ENCODE measurements around the gene REXO1.

Gene REXO1

GRCh38 chr19:1828279-1829238, 19.7 kb downstream of the REXO1 start:
- DNase-seq: no peak

- no peak for DNase-seq
These were observed 20.6 kb downstream of the REXO1 start for GRCh38 chr19:1827566-1828278.

- peak; percentile 38 for DNase-seq
These were observed 21.4 kb downstream of the REXO1 start for GRCh38 chr19:1826557-1827521.

GRCh38 chr19:1825909-1826556, 22.2 kb downstream of the REXO1 start:
- DNase-seq: peak; percentile 95

GRCh38 chr19:1824252-1824622, 24.0 kb downstream of the REXO1 start:
- no peak for DNase-seq

- DNase-seq: no peak
These were observed 24.6 kb downstream of the REXO1 start for GRCh38 chr19:1823539-1824251.

GRCh38 chr19:1823020-1823419, 25.3 kb downstream of the REXO1 start:
- no peak for DNase-seq

GRCh38 chr19:1822210-1822609, 26.1 kb downstream of the REXO1 start:
- DNase-seq: no peak

- peak; percentile 80 for DNase-seq
These were observed 28.7 kb downstream of the REXO1 start for GRCh38 chr19:1819341-1820255.

GRCh38 chr19:1818549-1819195, 29.6 kb downstream of the REXO1 start:
- DNase-seq: no peak

- no peak for DNase-seq
These were observed 30.6 kb downstream of the REXO1 start for GRCh38 chr19:1817553-1818179.

- DNase-seq: no peak
These were observed 31.6 kb downstream of the REXO1 start for GRCh38 chr19:1816530-1817298.

GRCh38 chr19:1815605-1816529, 32.4 kb downstream of the REXO1 start:
- DNase-seq: no peak

- DNase-seq: no peak
These were observed 33.3 kb downstream of the REXO1 start for GRCh38 chr19:1814833-1815604.

GRCh38 chr19:1814391-1814790, 33.9 kb downstream of the REXO1 start:
- DNase-seq: no peak

Measured in eye (tissue), 1 donor.